ENCODE data around the gene NOSTRIN.

- TF ChIP-seq GATA2 (IDR thresholded peaks at IDR 0.05; ENCODE audit: low read depth, low read length) (no peak), GATA3 (IDR thresholded peaks at IDR 0.05; ENCODE audit: low read depth, low read length) (no peak)
Observed at GRCh38 chr2:168798888-168799410, 3.5 kb upstream of the NOSTRIN start.

All from SH-SY5Y (cell line).